ENCODE measurements around the gene CAMK1G. TPM values are rescaled to one million over a fixed set of nuclear protein-coding genes. Genes with fewer than 3 reads are reported as not detected.
A peak's percentile ranks its signal among the peaks of the same experiment; 100 is the strongest.

The CAMK1G gene
- total and polyA plus RNA-seq, 10 of the 15 experiments (the other 5 are each of a cell fraction or from before 2014, with no cell fraction given), result 0.18 to 0.20 TPM; not detected in 8

DNA sequence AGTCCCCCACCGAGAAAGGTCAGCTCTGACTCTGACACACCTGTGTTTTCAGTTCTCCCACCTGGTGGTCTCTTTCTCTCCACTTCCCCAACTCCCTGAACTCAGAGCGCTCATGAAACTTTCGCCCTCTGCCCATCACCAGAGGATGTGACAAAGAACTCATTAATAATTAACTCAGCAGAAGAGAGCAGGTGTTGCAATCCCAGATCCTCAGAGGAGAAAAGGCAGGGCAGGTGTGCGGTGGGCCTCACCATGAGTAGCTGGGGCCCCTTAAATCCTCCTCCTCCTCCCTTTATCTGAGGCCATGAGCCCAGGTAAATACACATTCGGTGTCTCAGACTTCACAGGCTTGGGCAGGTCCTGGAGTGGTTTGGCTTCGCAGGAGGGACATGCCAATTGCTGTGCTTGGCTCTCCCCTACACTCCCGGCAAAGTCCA lies 70.4 kb downstream of the CAMK1G start (continued):
- TF ChIP-seq, protein P1, sequence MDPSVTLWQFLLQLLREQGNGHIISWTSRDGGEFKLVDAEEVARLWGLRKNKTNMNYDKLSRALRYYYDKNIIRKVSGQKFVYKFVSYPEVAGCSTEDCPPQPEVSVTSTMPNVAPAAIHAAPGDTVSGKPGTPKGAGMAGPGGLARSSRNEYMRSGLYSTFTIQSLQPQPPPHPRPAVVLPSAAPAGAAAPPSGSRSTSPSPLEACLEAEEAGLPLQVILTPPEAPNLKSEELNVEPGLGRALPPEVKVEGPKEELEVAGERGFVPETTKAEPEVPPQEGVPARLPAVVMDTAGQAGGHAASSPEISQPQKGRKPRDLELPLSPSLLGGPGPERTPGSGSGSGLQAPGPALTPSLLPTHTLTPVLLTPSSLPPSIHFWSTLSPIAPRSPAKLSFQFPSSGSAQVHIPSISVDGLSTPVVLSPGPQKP (IDR thresholded peaks at IDR 0.05; ENCODE audit: low read depth, low read length), result no peak
- peak; percentile 52; the same call in 1 of the 2 replicates for TF ChIP-seq DPF2 (IDR thresholded peaks at IDR 0.05)
- TF ChIP-seq RCOR1 (conservative IDR thresholded peaks at IDR 0.05; ENCODE audit: low read depth, low read length), result no peak
- TF ChIP-seq IKZF1 (conservative IDR thresholded peaks at IDR 0.05), result peak; percentile 66
- no peak for TF ChIP-seq SRF (IDR thresholded peaks at IDR 0.05; ENCODE audit: low read depth in 2 of 2, low read length in 2 of 2)
- peak; percentile 51; the same call in 1 of the 2 replicates for TF ChIP-seq NR2F1 (conservative IDR thresholded peaks at IDR 0.05)
- TF ChIP-seq, protein P2, sequence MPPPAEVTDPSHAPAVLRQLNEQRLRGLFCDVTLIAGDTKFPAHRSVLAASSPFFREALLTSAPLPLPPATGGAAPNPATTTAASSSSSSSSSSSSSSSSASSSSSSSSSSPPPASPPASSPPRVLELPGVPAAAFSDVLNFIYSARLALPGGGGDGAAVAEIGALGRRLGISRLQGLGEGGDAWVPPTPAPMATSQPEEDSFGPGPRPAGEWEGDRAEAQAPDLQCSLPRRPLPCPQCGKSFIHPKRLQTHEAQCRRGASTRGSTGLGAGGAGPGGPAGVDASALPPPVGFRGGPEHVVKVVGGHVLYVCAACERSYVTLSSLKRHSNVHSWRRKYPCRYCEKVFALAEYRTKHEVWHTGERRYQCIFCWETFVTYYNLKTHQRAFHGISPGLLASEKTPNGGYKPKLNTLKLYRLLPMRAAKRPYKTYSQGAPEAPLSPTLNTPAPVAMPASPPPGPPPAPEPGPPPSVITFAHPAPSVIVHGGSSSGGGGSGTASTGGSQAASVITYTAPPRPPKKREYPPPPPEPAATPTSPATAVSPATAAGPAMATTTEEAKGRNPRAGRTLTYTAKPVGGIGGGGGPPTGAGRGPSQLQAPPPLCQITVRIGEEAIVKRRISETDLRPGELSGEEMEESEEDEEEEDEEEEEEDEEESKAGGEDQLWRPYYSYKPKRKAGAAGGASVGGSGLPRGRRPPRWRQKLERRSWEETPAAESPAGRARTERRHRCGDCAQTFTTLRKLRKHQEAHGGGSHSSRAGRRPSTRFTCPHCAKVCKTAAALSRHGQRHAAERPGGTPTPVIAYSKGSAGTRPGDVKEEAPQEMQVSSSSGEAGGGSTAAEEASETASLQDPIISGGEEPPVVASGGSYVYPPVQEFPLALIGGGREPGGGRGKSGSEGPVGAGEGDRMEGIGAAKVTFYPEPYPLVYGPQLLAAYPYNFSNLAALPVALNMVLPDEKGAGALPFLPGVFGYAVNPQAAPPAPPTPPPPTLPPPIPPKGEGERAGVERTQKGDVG (CRISPR knock-in tag; IDR thresholded peaks at IDR 0.05), result no peak
- TF ChIP-seq RELA (IDR thresholded peaks at IDR 0.05; ENCODE audit: borderline replicate concordance, partially characterized antibody), result no peak
- no peak for TF ChIP-seq POU2F2 (IDR thresholded peaks at IDR 0.05; ENCODE audit: borderline replicate concordance, low read depth, low read length)
- TF ChIP-seq ZSCAN29 (IDR thresholded peaks at IDR 0.05), result no peak
- TF ChIP-seq TAF1 (IDR thresholded peaks at IDR 0.05; ENCODE audit: borderline replicate concordance, low read depth, low read length), result no peak
- TF ChIP-seq, protein P3, sequence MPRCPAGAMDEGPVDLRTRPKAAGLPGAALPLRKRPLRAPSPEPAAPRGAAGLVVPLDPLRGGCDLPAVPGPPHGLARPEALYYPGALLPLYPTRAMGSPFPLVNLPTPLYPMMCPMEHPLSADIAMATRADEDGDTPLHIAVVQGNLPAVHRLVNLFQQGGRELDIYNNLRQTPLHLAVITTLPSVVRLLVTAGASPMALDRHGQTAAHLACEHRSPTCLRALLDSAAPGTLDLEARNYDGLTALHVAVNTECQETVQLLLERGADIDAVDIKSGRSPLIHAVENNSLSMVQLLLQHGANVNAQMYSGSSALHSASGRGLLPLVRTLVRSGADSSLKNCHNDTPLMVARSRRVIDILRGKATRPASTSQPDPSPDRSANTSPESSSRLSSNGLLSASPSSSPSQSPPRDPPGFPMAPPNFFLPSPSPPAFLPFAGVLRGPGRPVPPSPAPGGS (IDR thresholded peaks at IDR 0.05; ENCODE audit: borderline replicate concordance, insufficient read depth, low read depth, low read length, poor library complexity, severe bottlenecking), result no peak
- peak; percentile 47; the same call in 1 of the 2 replicates for TF ChIP-seq SPI1 (IDR thresholded peaks at IDR 0.05; ENCODE audit: borderline replicate concordance, insufficient read depth, low read depth, low read length)
- no peak for TF ChIP-seq PML (IDR thresholded peaks at IDR 0.05; ENCODE audit: low read length)
- TF ChIP-seq, protein P4, sequence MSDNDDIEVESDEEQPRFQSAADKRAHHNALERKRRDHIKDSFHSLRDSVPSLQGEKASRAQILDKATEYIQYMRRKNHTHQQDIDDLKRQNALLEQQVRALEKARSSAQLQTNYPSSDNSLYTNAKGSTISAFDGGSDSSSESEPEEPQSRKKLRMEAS (IDR thresholded peaks at IDR 0.05; ENCODE audit: low read depth, low read length), result no peak
- TF ChIP-seq GABPA (IDR thresholded peaks at IDR 0.05; ENCODE audit: low read depth), result no peak
- peak; percentile 53; the same call in 1 of the 2 replicates for TF ChIP-seq ZNF217 (IDR thresholded peaks at IDR 0.05)

Data from GM12878 (cell line).